D721Med (cell line): ENCODE measurements around the gene HCST.
A peak's percentile ranks its signal among the peaks of the same experiment; 100 is the strongest.

ENCODE experiments used
- DNase-seq: peaks from one replicate; pipeline ENCODE4 v3.0.0; 2011; ENCODE audit warnings: low spot score; ENCODE audit not compliant: insufficient read length
- FAIRE-seq: peaks from 2 replicates; lab custom pipeline; 2011; peaks lifted over from hg19 to GRCh38; lab: Jason Lieb, UNC
- TF ChIP-seq, protein P1 (sequence below): IDR thresholded peaks from 2 replicates; pipeline ENCODE4 v1.5.1; 2012; ENCODE audit warnings: mild to moderate bottlenecking, control low read depth; ENCODE audit not compliant: insufficient read depth; ENCODE audit errors: missing control alignments

Gene HCST

DNA sequence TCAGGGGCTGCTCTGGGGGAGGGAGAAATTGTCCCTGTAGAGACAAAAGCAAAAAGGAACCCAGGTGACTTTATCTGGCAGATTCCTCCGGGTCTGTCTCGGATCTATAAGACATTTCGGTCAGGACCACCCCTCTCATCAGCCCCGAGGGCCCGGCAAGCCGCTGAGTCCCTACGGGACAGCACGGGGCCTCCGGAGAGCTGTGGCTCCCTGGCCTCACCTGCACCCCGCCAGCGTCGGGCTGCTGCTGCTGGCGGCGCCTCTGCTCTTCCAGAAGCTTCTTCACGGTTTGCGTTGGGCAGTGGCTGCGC lies 3.9 kb upstream of the HCST start:
- no peak for DNase-seq
- TF ChIP-seq, protein P1, sequence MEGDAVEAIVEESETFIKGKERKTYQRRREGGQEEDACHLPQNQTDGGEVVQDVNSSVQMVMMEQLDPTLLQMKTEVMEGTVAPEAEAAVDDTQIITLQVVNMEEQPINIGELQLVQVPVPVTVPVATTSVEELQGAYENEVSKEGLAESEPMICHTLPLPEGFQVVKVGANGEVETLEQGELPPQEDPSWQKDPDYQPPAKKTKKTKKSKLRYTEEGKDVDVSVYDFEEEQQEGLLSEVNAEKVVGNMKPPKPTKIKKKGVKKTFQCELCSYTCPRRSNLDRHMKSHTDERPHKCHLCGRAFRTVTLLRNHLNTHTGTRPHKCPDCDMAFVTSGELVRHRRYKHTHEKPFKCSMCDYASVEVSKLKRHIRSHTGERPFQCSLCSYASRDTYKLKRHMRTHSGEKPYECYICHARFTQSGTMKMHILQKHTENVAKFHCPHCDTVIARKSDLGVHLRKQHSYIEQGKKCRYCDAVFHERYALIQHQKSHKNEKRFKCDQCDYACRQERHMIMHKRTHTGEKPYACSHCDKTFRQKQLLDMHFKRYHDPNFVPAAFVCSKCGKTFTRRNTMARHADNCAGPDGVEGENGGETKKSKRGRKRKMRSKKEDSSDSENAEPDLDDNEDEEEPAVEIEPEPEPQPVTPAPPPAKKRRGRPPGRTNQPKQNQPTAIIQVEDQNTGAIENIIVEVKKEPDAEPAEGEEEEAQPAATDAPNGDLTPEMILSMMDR, result no peak
- FAIRE-seq, result no peak

DNA sequence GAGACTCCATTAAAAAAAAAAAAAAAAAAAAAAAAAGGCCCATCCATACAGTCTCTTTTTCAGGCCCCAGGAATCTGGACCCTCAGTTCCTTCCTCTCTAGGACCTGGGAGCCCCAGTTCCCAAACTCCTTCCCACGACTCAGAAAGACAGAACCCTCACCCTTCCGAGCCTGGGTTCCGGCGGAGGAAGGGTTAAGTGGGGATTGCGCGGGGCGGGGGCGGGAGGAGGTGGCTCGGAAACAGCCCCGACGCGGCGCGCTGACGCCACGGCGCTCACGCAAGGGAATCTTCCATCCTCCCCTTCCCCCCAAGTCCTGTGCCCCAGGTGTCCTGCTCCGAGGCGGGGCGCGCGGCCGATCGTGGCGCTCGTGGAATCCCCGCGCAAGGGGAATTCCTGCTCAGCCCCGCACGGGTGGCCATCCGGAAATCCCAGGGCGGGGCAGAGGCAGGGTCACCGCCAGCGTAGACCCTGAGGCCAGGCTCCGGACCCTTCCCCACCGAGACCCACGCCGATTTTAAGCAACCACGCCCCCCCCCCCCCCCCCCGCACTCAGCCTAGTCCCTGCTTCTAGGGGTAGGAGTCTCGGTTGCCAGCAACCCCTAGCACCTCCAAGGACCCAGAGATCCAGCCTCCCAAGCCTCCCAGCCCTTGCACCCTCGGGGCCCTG lies 2.6 kb upstream of the HCST start:
- TF ChIP-seq, protein P1, result no peak
- FAIRE-seq, result no peak
- peak; percentile 87 for DNase-seq

DNA sequence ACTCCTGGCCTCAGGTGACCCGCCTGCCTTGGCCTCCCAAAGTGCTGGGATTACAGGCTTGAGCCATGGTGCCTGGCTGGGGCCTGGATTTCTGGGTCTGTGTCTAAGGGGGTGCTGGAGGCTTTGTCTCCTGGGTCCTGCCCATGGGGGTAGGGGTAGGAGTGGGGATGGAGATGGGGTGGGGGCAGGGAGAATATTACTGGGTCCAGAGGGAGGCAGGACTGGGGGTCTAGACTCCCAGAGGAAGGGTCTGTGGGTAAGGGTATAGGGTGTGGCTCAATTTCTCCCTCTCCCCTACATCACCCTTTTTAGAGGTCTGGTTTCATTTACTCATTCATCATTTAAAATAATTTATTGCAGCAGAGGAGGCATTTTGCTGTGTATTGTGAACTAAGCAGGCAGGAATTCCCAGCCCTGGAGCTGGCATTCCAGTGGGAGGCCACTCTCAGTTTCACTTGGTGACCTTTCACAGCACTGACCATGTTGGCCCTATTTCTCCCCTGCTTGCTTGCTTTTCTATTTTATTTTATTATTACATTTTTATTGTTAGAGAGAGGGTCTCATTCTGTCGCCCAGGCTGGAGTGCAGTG lies 1.2 kb upstream of the HCST start:
- TF ChIP-seq, protein P1, result no peak
- DNase-seq (no peak), FAIRE-seq (no peak)

DNA sequence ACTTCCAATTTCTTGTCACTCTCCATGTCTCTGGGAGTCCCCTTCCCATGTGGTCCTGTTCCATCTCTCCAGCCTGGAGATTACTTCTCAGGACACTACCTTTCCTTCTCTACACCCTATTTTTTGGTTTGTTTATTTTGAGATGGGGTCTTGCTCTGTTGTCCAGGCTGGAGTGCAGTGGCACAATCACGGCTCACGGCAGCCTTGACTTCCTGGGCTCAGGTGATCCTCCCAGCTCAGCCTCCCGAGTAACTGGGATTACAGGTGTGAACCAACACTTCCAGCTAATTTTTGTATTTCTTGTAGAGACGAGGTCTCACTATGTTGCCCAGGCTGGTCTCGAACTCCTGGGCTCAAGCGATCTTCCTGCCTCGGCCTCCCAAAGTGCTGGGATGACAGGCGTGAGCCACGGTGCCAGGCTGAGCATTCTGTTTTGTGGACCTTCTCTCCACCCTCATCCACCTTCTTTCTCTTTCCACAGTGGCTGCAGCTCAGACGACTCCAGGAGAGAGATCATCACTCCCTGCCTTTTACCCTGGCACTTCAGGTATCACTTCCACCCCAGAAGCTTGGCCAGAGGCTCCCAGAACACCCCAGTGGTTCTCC lies 644 bp downstream of the HCST start:
- TF ChIP-seq, protein P1, result no peak
- no peak for FAIRE-seq
- DNase-seq, result no peak

DNA sequence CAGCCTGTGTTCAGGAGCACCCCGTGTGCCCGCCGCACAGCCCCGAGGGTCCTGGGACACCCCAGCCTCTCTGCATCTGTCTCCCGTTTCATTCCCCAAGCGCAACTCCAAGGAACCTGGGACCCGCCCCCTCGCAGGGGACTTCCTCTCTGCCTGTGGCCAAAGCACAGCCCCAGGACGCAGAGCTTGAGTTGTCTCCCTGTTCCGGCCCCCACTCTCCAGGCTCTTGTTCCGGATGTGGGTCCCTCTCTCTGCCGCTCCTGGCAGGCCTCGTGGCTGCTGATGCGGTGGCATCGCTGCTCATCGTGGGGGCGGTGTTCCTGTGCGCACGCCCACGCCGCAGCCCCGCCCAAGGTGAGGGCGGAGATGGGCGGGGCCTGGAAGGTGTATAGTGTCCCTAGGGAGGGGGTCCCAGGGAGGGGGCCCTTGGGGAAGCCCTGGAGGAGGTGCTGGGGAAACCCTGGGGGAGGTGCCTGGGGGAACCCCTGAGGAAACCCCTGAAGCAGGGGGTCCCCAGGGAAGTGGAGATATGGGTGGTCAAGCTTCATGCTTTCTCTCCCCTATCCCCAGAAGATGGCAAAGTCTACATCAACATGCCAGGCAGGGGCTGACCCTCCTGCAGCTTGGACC lies 1.3 kb downstream of the HCST start:
- no peak for FAIRE-seq

DNA sequence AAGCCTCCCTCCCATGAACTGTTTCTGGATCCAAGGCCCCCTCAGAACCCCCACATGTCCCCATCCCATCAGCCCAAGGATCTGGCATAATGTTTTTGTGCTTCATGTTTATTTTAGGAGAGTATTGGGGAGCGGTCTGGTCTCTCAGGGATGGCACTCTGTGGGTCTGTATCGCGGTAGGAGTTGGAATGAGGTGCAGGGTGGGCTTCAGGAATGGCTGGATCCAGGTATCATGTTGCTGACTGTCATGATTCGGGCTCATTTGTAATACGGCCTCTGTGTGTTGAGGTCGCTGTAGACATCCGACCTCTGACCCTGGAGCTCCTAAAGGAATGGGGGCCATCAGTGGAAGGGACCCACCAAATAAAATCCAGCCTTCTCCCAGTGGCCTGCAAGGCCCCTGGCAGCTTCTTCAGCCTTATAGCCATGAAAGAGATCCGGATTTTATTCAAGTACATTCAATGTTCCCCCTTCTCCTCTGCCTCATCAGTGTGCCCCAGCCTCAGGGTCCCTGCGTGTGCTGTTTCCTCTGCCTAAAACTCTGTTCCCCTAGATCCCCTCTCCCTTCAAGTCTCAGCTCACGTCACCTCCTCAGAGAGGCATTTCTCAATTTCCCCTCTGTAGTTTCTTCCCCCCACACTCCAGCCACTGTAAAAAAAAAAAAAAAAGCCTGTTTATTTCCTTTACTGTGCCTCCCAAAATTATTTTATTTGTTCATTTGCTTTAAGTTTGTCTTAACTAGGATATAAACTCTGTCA lies 2.2 kb downstream of the HCST start:
- TF ChIP-seq, protein P1, result no peak
- DNase-seq, result no peak
- no peak for FAIRE-seq

More for the DNA sequence above, 1.3 kb downstream of the HCST start:
- TF ChIP-seq, protein P1, result no peak
- DNase-seq, result no peak
